Gastroesophageal sphincter (tissue), 4 donors: Measurements from ENCODE around the gene LRIG1. TPM values are rescaled to one million over a fixed set of nuclear protein-coding genes. Genes with fewer than 3 reads are reported as not detected.

ENCODE experiments used
- ATAC-seq: fragments of 150-250 bp; one replicate; pipeline ENCODE4 v1.9.1; 2016; ENCODE audit warnings: mild to moderate bottlenecking, moderate library complexity
- H3K27ac ChIP-seq, 4 donors: fragments of 200-600 bp; sonication (generic) in 3 of 4; 1 replicate in 3 of 4; 2 replicates in 1 of 4; pipeline ENCODE4 v1.5.1; 2016 to 2019
- H3K27me3 ChIP-seq: fragments of 200-600 bp; sonication (generic); one replicate; pipeline ENCODE4 v1.5.1; 2019
- H3K36me3 ChIP-seq, 2 donors: fragments of 200-600 bp; sonication (generic); one replicate each; pipeline ENCODE4 v1.5.1; 2019; ENCODE audit warnings: control low read depth in 1 of 2
- H3K4me1 ChIP-seq, 3 donors: fragments of 200-600 bp; sonication (generic); 1 replicate in 2 of 3; 2 replicates in 1 of 3; pipeline ENCODE4 v1.5.1; 2016 to 2019; ENCODE audit warnings: control low read depth in 2 of 3
- H3K4me3 ChIP-seq, 2 donors: fragments of 200-600 bp; sonication (generic); one replicate each; pipeline ENCODE4 v1.5.1; 2019; ENCODE audit warnings: mild to moderate bottlenecking in 1 of 2, moderate library complexity in 1 of 2
- H3K9me3 ChIP-seq, 3 donors: fragments of 200-600 bp; sonication (generic); one replicate each; pipeline ENCODE4 v1.5.1; 2017 to 2019; ENCODE audit warnings: control low read depth in 2 of 3
- EP300 ChIP-seq: sonication (generic); formaldehyde crosslinking; IDR thresholded peaks from one replicate; pipeline ENCODE4 v1.6.1; 2017; ENCODE audit warnings: antibody characterized with exemption, mild to moderate bottlenecking
- POLR2A ChIP-seq, 2 donors: fragments of 450-650 bp; IDR thresholded peaks; one replicate each; pipeline ENCODE4 v1.6.1; 2017; ENCODE audit warnings: antibody characterized with exemption in 2 of 2, mild to moderate bottlenecking in 2 of 2, moderate library complexity in 1 of 2
- POLR2AphosphoS5 ChIP-seq: sonication (generic); formaldehyde crosslinking; IDR thresholded peaks from one replicate; pipeline ENCODE4 v1.6.1; 2017; ENCODE audit warnings: antibody characterized with exemption
- WGBS, 2 donors: methylation state at CpG; one replicate each; pipeline ENCODE4 v1.1.5; 2018; ENCODE audit warnings: low coverage in 1 of 2; 5-methylcytosine and 5-hydroxymethylcytosine counted together
- total RNA-seq, 4 donors: library from RNA; depleted of rRNA; stranded (reverse); fragments of >200 nt; gene quantifications; one replicate each; pipeline ENCODE4 v1.1.0, GENCODE V29; 2016
- TF ChIP-seq, protein P1 (sequence below), 4 experiments: fragments of 200-600 bp in 2 of 4; fragments of 450-650 bp in 2 of 4; sonication (generic) in 1 of 4; IDR thresholded peaks; one replicate each; pipeline ENCODE4 v1.5.1; 2017 to 2019; ENCODE audit warnings: antibody characterized with exemption in 4 of 4, mild to moderate bottlenecking in 2 of 4, moderate library complexity in 2 of 4

Gene LRIG1
- total RNA-seq, 4 donors from 2014 or later: 104 to 217 (median 157) TPM

GRCh38 chr3:66507423-66508260 lies 6.8 kb upstream of the LRIG1 start:
- H3K36me3 ChIP-seq: no peaks in the 10 kb centered on the region
- H3K4me3 ChIP-seq: no peak overlapping the region
- TF ChIP-seq EP300 (no peak), POLR2A (IDR thresholded peaks at IDR 0.05) (no peak), POLR2AphosphoS5 (no peak)
- H3K27me3 ChIP-seq: no peaks in the 10 kb centered on the region
- H3K27ac ChIP-seq: no peak overlapping the region
- no peaks in the 10 kb centered on the region for H3K9me3 ChIP-seq
- 81 to 96% methylated on average over 5 of the region's 8 CpGs for WGBS, 2 donors
- ATAC-seq: no peak
- H3K4me1 ChIP-seq: peaks cover 0 to 9% (median 0%) of the 10 kb centered on the region in 3 donors

GRCh38 chr3:66506154-66506553 lies 5.3 kb upstream of the LRIG1 start:
- no peaks in the 10 kb centered on the region for H3K9me3 ChIP-seq
- H3K4me1 ChIP-seq: peaks cover 0 to 19% (median 0%) of the 10 kb centered on the region in 3 donors
- H3K27me3 ChIP-seq: no peaks in the 10 kb centered on the region
- ATAC-seq: no peak
- peak overlapping the region in 2 of 4 donors; percentile 35 to 57 for H3K27ac ChIP-seq
- WGBS, 2 donors: 92 to 96% methylated on average over 3 to 6 of the region's 6 CpGs
- H3K4me3 ChIP-seq: no peak overlapping the region
- H3K36me3 ChIP-seq: no peaks in the 10 kb centered on the region
- TF ChIP-seq EP300: no peak

DNA sequence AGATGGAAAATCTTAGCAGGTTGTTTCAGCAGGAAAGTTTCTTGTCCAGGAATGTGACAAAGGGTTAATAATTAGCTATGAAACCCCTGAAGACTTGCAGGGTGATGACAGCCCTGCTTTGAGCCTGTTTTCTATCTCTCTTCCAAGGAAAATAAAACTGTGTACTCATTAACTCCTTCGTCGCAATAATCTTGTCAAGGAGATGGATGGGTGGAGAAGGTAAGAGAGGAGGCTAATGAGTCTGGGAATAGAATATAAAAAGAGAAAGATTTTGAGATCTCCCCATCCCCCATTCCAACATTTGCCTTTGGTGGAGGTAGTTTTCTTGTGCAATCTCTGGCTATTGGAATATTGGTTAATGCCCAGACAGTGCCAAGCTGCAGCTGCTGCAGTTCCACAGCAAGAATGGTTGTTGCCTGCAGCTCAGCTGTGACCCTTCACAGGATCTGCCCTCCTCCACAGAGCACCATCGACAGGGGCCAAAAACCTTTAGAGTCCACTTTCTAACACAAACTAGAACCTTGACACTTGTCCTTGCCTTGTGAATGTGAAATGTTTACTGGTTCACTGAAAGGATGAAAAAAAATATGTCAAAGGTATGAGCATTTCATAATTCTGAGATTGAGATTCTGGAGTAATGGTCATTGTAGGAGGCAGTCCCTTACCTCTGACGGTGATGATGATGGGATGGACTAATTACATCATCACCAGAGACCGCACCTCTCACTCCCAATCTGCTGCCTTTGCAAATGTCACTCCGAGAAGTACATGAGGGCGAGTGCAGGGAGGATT lies 4.2 kb upstream of the LRIG1 start:
- H3K36me3 ChIP-seq: no peaks in the 10 kb centered on the region
- ATAC-seq: no peak
- TF ChIP-seq POLR2AphosphoS5 (no peak), EP300 (no peak), POLR2A (IDR thresholded peaks at IDR 0.05) (no peak)
- TF ChIP-seq, protein P1, sequence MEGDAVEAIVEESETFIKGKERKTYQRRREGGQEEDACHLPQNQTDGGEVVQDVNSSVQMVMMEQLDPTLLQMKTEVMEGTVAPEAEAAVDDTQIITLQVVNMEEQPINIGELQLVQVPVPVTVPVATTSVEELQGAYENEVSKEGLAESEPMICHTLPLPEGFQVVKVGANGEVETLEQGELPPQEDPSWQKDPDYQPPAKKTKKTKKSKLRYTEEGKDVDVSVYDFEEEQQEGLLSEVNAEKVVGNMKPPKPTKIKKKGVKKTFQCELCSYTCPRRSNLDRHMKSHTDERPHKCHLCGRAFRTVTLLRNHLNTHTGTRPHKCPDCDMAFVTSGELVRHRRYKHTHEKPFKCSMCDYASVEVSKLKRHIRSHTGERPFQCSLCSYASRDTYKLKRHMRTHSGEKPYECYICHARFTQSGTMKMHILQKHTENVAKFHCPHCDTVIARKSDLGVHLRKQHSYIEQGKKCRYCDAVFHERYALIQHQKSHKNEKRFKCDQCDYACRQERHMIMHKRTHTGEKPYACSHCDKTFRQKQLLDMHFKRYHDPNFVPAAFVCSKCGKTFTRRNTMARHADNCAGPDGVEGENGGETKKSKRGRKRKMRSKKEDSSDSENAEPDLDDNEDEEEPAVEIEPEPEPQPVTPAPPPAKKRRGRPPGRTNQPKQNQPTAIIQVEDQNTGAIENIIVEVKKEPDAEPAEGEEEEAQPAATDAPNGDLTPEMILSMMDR (IDR thresholded peaks at IDR 0.05): no peak
- 37 to 49% methylated on average over 7 of the region's 7 CpGs for WGBS, 2 donors
- no peaks in the 10 kb centered on the region for H3K27me3 ChIP-seq
- H3K27ac ChIP-seq: peak overlapping the region in 3 of 4 donors; percentile 34 to 57 (median 35)
- H3K4me3 ChIP-seq: no peak overlapping the region
- H3K4me1 ChIP-seq: peaks cover 0 to 19% (median 0%) of the 10 kb centered on the region in 3 donors
- no peaks in the 10 kb centered on the region for H3K9me3 ChIP-seq

GRCh38 chr3:66502981-66503380 lies 2.2 kb upstream of the LRIG1 start:
- H3K36me3 ChIP-seq: no peaks in the 10 kb centered on the region

GRCh38 chr3:66502245-66502874 lies 1.5 kb upstream of the LRIG1 start:
- H3K27ac ChIP-seq: no peak overlapping the region
- H3K9me3 ChIP-seq: no peaks in the 10 kb centered on the region
- TF ChIP-seq POLR2AphosphoS5 (no peak), EP300 (no peak), POLR2A (IDR thresholded peaks at IDR 0.05) (no peak)
- TF ChIP-seq, protein P1 (IDR thresholded peaks at IDR 0.05): no peak
- H3K27me3 ChIP-seq: no peaks in the 10 kb centered on the region
- 69 to 72% methylated on average over 6 of the region's 6 CpGs for WGBS, 2 donors
- ATAC-seq: no peak
- no peaks in the 10 kb centered on the region for H3K36me3 ChIP-seq
- no peak overlapping the region for H3K4me3 ChIP-seq
- peaks cover 0 to 34% (median 0%) of the 10 kb centered on the region in 3 donors for H3K4me1 ChIP-seq

More at GRCh38 chr3:66502981-66503380, 2.2 kb upstream of the LRIG1 start:
- Histone ChIP-seq H3K9me3 (no peaks in the 10 kb centered on the region), H3K4me1 (peaks cover 0 to 28% (median 0%) of the 10 kb centered on the region in 3 donors), H3K4me3 (no peak overlapping the region), H3K27me3 (no peaks in the 10 kb centered on the region), H3K27ac (no peak overlapping the region)
- WGBS, 2 donors: 53 to 71% methylated on average over 2 of the region's 2 CpGs
- TF ChIP-seq EP300 (no peak), POLR2A (IDR thresholded peaks at IDR 0.05) (no peak), POLR2AphosphoS5 (no peak)
- TF ChIP-seq, protein P1 (IDR thresholded peaks at IDR 0.05): no peak
- no peak for ATAC-seq
